ENCODE measurements around the gene ADSS2. TPM values are rescaled to one million over a fixed set of nuclear protein-coding genes. Genes with fewer than 3 reads are reported as not detected.

The ADSS2 gene
- total and polyA plus RNA-seq, 2 donors (not counting 3 experiments of a cell fraction or from before 2014, with no cell fraction given): 35.5 to 90.6 TPM

GRCh38 chr1:244381878-244382565 lies 69.7 kb downstream of the ADSS2 start:
- Histone ChIP-seq H3K9me1 (replicated peaks; ENCODE audit: control insufficient read depth, extremely low read depth, insufficient read depth, low read length) (no peaks in the 10 kb centered on the region), H3K4me3 (replicated peaks in 1 of 3; ENCODE audit: insufficient read depth in 1 of 3, low read depth in 1 of 3, low read length in 3 of 3) (no peak overlapping the region), H3K4me2 (ENCODE audit: insufficient read depth, low read length) (peak overlapping the region; percentile 21), H3K4me1 (ENCODE audit: control insufficient read depth, extremely low read depth, insufficient read depth, low read length) (peaks cover 7% of the 10 kb centered on the region), H3K36me3 (ENCODE audit: control insufficient read depth in 2 of 2, extremely low read depth in 1 of 2, insufficient read depth in 2 of 2, low read length in 2 of 2) (no peaks in the 10 kb centered on the region), H3K9me3 (replicated peaks; ENCODE audit: control insufficient read depth, insufficient read depth, low read length) (no peaks in the 10 kb centered on the region), H3K9ac (replicated peaks; ENCODE audit: extremely low read depth, insufficient read depth, low read length) (no peak overlapping the region), H2AFZ (ENCODE audit: low read depth, low read length) (peak overlapping the region; percentile 49), H3K79me2 (ENCODE audit: control insufficient read depth, insufficient read depth, low read length) (no peaks in the 10 kb centered on the region), H3K27ac (ENCODE audit: insufficient read depth, low read depth, low read length) (no peak overlapping the region), H4K20me1 (replicated peaks; ENCODE audit: control insufficient read depth, extremely low read depth, insufficient read depth, low read length) (no peaks in the 10 kb centered on the region), H3K27me3 (ENCODE audit: control insufficient read depth in 2 of 2, insufficient read depth in 2 of 2, low read length in 2 of 2) (no peaks in the 10 kb centered on the region)
- dilution Hi-C loops (cut with MboI; ENCODE audit: extremely low pct_ligation_motif_present, low sequenced_read_pairs): no loop called here
- intact Hi-C loops (cut with micrococcal nuclease): loop anchor here (2.0 kb wide), 1 partner anchor 67 kb away; no protein-coding TSS in a partner anchor
- TF ChIP-seq FOS (IDR thresholded peaks at IDR 0.05; ENCODE audit: borderline replicate concordance, insufficient read depth, low read length) (peak; percentile 81), JUN (IDR thresholded peaks at IDR 0.05; ENCODE audit: borderline replicate concordance, insufficient read depth, insufficient read length, low read depth) (peak; percentile 55), CTCF (IDR thresholded peaks at IDR 0.05; ENCODE audit: extremely low read depth in 1 of 2, insufficient read depth in 1 of 2, low read depth in 1 of 2, low read length in 2 of 2) (no peak)
- DNase-seq (ENCODE audit: low read depth, low spot score) (peak; percentile 70), FAIRE-seq (peak; percentile 83)
- ChIA-PET POLR2A (no interaction called here), CTCF (interaction anchor here (0.9 to 1.4 kb wide), 6 partner anchors 15 to 82 kb away, joined by 3 read pairs; no protein-coding TSS in a partner anchor)
- no TSS peak for BruUV-seq (replicated peaks)

- Histone ChIP-seq H3K4me3 (replicated peaks in 1 of 3; ENCODE audit: insufficient read depth in 1 of 3, low read depth in 1 of 3, low read length in 3 of 3) (no peak overlapping the region), H3K27me3 (ENCODE audit: control insufficient read depth in 2 of 2, insufficient read depth in 2 of 2, low read length in 2 of 2) (no peaks in the 10 kb centered on the region), H3K79me2 (ENCODE audit: control insufficient read depth, insufficient read depth, low read length) (no peaks in the 10 kb centered on the region), H3K9me1 (replicated peaks; ENCODE audit: control insufficient read depth, extremely low read depth, insufficient read depth, low read length) (no peaks in the 10 kb centered on the region), H4K20me1 (replicated peaks; ENCODE audit: control insufficient read depth, extremely low read depth, insufficient read depth, low read length) (no peaks in the 10 kb centered on the region), H3K4me1 (ENCODE audit: control insufficient read depth, extremely low read depth, insufficient read depth, low read length) (no peaks in the 10 kb centered on the region), H3K9me3 (replicated peaks; ENCODE audit: control insufficient read depth, insufficient read depth, low read length) (no peaks in the 10 kb centered on the region), H3K27ac (ENCODE audit: insufficient read depth, low read depth, low read length) (no peak overlapping the region), H3K9ac (replicated peaks; ENCODE audit: extremely low read depth, insufficient read depth, low read length) (no peak overlapping the region), H2AFZ (ENCODE audit: low read depth, low read length) (no peak overlapping the region), H3K4me2 (ENCODE audit: insufficient read depth, low read length) (no peak overlapping the region), H3K36me3 (ENCODE audit: control insufficient read depth in 2 of 2, extremely low read depth in 1 of 2, insufficient read depth in 2 of 2, low read length in 2 of 2) (no peaks in the 10 kb centered on the region)
- BruUV-seq (replicated peaks): no TSS peak
- intact Hi-C loops (cut with micrococcal nuclease): no loop called here
- ChIA-PET CTCF (no interaction called here), POLR2A (no interaction called here)
- dilution Hi-C loops (cut with MboI; ENCODE audit: extremely low pct_ligation_motif_present, low sequenced_read_pairs): no loop called here
- TF ChIP-seq MYC (IDR thresholded peaks at IDR 0.05; ENCODE audit: low read depth, low read length) (no peak), GATA2 (IDR thresholded peaks at IDR 0.05; ENCODE audit: insufficient read depth, insufficient read length, low read depth, low read length) (no peak), EZH2 (IDR thresholded peaks at IDR 0.05; ENCODE audit: borderline replicate concordance, low read depth, low read length, severe bottlenecking) (no peak), FOS (IDR thresholded peaks at IDR 0.05; ENCODE audit: borderline replicate concordance, insufficient read depth, low read length) (no peak), POLR2AphosphoS5 (IDR thresholded peaks at IDR 0.05; ENCODE audit: insufficient read depth, low read depth, low read length) (no peak), MAX (IDR thresholded peaks at IDR 0.05; ENCODE audit: insufficient read depth, insufficient read length) (no peak), JUN (IDR thresholded peaks at IDR 0.05; ENCODE audit: borderline replicate concordance, insufficient read depth, insufficient read length, low read depth) (no peak)
- no peak for DNase-seq (ENCODE audit: low read depth, low spot score)
- no peak for FAIRE-seq
Measured at GRCh38 chr1:244376126-244376525, 75.6 kb downstream of the ADSS2 start.
